Panc1 (cell line): Measurements from ENCODE around the gene PRR15.

Source experiments
- POLR2AphosphoS5 ChIP-seq: IDR thresholded peaks from 2 replicates; pipeline ENCODE4 v1.6.1; 2012; ENCODE audit warnings: mild to moderate bottlenecking, low read depth, low read length, moderate library complexity
- TF ChIP-seq, protein P1 (sequence below): fragments of 450-650 bp; IDR thresholded peaks from 2 replicates; pipeline ENCODE4 v1.5.1; 2017; ENCODE audit warnings: mild to moderate bottlenecking

GRCh38 chr7:29527505-29528108, 36.0 kb upstream of the PRR15 start:
- TF ChIP-seq, protein P1, sequence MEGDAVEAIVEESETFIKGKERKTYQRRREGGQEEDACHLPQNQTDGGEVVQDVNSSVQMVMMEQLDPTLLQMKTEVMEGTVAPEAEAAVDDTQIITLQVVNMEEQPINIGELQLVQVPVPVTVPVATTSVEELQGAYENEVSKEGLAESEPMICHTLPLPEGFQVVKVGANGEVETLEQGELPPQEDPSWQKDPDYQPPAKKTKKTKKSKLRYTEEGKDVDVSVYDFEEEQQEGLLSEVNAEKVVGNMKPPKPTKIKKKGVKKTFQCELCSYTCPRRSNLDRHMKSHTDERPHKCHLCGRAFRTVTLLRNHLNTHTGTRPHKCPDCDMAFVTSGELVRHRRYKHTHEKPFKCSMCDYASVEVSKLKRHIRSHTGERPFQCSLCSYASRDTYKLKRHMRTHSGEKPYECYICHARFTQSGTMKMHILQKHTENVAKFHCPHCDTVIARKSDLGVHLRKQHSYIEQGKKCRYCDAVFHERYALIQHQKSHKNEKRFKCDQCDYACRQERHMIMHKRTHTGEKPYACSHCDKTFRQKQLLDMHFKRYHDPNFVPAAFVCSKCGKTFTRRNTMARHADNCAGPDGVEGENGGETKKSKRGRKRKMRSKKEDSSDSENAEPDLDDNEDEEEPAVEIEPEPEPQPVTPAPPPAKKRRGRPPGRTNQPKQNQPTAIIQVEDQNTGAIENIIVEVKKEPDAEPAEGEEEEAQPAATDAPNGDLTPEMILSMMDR, result no peak
- no peak for TF ChIP-seq POLR2AphosphoS5
